HG03159 (cell line): ENCODE measurements around the gene MAPK7.

ENCODE experiments used
- ATAC-seq: cut with Tn5 transposase; IDR thresholded peaks from one replicate; pipeline ENCODE4 v1.9.1; 2021; ENCODE audit warnings: mild to moderate bottlenecking, moderate library complexity; ENCODE audit not compliant: unreplicated experiment

The MAPK7 gene

GRCh38 chr17:19414396-19415280, 36.3 kb downstream of the MAPK7 start:
- ATAC-seq: no peak

DNA sequence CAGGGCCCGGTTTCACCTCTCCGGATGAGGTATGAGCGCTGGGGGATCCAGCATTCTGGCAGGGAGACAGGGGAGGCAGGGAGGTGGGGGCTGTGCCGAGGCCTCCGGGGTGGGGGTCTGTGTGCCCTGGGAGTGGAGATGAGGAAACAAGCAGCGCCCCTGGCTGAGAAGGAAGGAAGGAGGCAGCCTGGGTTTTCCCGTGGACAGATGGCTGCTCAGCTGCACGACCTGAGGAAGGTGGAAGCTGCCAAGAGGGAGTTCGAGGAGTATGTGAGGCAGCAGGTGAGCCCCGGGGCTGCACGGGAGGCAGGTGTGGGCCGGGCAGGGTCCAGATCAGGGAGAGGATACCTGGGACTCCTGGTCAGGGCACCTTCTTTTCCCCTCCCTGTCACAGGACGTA, 37.0 kb downstream of the MAPK7 start:
- ATAC-seq: no peak

DNA sequence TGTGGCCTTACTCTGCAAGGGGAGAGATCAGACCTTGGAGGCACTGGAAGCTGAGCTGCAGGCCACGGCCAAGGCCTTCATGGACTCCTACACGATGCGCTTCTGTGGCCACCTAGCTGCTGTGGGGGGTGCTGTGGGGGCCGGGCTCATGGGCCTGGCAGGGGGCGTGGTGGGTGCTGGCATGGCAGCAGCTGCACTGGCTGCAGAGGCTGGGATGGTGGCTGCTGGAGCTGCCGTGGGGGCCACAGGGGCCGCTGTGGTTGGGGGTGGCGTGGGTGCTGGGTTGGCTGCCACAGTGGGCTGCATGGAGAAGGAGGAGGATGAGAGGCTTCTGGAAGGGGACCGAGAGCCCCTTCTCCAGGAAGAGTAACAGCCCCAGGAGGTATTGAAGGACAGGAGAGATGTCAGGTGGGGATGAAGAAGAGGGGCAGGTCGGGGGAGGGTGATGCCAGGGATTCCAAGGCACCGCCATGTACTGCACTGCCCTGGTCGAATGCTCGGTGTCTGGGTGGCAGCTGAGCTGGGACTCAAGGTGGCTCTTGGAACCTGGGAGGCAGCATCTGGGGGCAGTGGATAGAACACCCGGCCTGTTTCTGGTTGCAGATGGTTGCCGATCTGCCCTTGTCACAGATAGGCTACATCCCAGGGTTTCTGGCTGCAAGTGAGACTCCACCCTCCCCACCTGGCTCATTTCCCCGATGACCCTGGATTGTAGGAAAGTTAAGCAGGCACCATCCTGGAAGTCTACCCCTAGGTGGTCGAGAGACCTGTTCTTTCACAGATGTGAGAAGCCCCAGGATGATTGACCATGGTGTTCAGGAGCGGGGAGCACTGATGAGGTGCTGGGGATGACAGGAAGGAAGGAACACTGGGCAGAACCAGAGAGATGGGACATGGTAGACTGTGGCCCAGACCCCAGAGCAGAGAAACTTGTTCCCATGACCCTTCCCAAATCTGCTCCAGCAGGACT, 37.8 kb downstream of the MAPK7 start:
- ATAC-seq: no peak

DNA sequence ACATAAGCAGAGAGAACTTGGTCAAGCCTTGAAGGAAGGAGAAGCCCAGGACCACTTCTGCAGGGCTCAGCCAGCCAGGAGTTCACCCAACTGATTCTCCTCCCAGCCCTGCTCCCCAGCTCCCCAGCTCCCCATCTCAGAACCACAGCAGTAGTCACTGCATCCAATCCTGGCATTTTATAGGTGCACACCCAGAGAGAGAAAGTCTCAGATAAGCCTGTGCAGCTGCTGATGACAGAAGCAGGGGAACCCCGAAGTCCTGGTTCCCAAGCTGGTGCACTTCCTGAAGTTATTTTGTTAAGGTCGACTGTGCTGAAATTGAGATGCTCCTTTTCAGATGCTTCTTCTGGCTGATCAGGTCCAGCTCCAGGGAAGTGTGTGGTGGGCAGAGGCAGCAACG, 39.3 kb downstream of the MAPK7 start:
- ATAC-seq: no peak

- no peak for ATAC-seq
Measured at GRCh38 chr17:19418251-19418992, 40.1 kb downstream of the MAPK7 start.

GRCh38 chr17:19421219-19421618, 42.9 kb downstream of the MAPK7 start:
- no peak for ATAC-seq

DNA sequence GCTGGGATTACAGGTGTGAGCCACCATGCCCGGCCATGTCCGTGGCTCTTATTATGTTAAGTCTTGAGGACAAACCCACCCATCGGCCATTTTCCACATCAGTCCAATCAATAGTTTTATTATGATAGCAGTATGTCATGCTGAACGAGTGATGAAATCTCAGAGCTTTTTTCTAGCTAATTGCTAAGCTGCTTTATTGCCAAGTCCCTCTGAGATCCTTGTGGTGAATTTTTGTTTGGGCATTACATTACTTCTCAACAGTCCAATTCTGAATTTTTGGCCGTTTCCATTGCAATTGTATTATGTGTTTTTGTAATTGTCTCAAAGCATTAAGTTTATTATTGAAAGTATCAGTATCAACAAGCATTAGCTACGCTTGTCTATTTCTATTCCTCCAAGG, 43.6 kb downstream of the MAPK7 start:
- ATAC-seq: no peak

DNA sequence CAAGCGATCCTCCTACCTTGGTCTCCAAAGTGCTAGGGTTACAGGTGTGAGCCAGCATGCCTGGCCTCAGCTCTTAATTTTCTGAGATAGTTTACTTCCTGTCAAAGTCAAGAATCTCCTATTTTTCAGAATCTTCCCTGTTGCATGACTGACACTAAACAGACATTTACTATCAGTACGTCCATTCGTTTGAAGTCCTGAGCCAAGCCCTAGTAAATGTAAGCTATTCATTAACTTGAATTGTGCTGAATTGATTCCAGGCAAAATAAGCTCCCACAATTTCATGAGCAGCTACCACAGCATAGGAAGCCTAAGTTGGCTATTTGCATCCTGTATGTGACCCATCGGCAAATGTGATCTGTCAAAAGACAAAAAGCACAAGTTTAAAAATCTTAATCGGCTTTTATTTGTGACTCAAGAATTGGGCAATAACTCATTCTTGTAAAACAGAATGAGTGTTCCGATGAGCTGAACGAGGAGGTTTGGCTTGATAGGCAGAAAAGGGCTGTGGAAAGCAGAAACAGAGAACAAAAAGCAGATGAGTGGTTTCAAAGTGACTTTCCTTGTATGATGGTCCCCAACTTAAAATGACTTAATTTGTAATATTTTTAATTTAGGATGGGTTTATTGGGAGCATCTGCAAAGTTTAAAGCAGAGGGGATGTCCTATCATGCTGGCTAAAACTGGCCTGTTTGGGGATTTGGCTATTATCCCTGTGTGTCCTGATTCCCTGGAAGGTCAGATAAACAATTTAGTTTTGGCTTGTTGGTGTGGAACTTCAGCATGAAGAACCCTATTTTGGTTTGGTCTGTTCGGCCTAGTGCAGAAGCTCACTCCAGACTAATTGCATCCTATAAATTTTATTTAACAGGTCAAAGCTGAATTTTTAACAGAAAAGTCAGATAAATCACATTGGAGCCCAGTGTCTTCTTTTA, 46.9 kb downstream of the MAPK7 start:
- ATAC-seq: no peak

GRCh38 chr17:19426631-19427030, 48.3 kb downstream of the MAPK7 start:
- ATAC-seq: no peak

DNA sequence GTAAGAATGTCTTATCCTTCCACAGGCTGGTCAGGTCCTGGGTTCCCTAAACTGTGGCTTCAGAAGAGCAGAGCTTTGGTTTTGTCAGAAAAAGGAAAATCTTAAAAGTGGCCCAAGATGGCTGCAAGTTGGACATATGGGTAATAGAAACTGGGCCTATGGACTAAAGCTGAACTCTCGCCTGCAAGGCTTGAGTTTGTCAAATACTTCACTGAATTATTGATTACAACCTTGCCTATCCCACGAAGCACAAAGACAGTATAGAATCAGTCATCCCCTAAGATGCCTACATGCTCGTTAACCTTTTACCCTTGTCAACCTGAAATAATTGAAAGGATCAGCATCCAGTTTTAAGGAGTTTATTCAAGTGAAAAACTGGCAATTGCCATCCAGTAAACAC, 53.4 kb downstream of the MAPK7 start:
- no peak for ATAC-seq
